HEK293 (cell line): ENCODE data around the gene OR8B12.

Experiments
- CTCF ChIA-PET: fragments of 350-600 bp; formaldehyde crosslinking; extraction: SDS; loops from one replicate; lab custom pipeline; 2021; ENCODE audit warnings: antibody characterized with exemption; lab: Yijun Ruan, JAX
- POLR2A ChIA-PET: fragments of 300-600 bp; formaldehyde crosslinking; extraction: SDS; loops from one replicate; lab custom pipeline; 2020; ENCODE audit warnings: antibody characterized with exemption, inconsistent platforms; lab: Yijun Ruan, JAX
- H3K27ac ChIP-seq: fragments of 200-500 bp; sonication (Bioruptor generic); 2 replicates; pipeline ENCODE4 v1.5.1; 2014; ENCODE audit warnings: low read depth, low read length, control low read depth, inconsistent platforms; ENCODE audit errors: extremely low read depth
- H3K36me3 ChIP-seq, 2 experiments: fragments of 200-500 bp in 1 of 2; sonication (Bioruptor generic) in 1 of 2; 1 replicate in 1 of 2; 2 replicates in 1 of 2; pipeline ENCODE4 v1.5.1; 2014 to 2017; ENCODE audit warnings: inconsistent platforms in 2 of 2, low read length in 2 of 2; ENCODE audit not compliant: control insufficient read depth in 2 of 2, insufficient read depth in 1 of 2
- H3K4me1 ChIP-seq: fragments of 200-500 bp; sonication (Bioruptor generic); 2 replicates; pipeline ENCODE4 v1.5.1; 2014; ENCODE audit warnings: mild to moderate bottlenecking, low read length, inconsistent platforms; ENCODE audit not compliant: control insufficient read depth, insufficient read depth
- H3K4me3 ChIP-seq: 2 replicates; pipeline ENCODE4 v1.5.1; 2011; ENCODE audit warnings: low read depth, mild to moderate bottlenecking, control low read depth, low read length, moderate library complexity
- H3K9me3 ChIP-seq: fragments of 200-500 bp; sonication (Bioruptor generic); 2 replicates; pipeline ENCODE4 v1.5.1; 2014; ENCODE audit warnings: low read depth, low read length, inconsistent platforms; ENCODE audit not compliant: control insufficient read depth, insufficient read depth
- KLF8 ChIP-seq: fragments of 450-650 bp; formaldehyde crosslinking; IDR thresholded peaks from 2 replicates; pipeline ENCODE4 v1.5.1; 2016; ENCODE audit warnings: missing biosample characterization, missing genetic modification characterization
- ZBTB21 ChIP-seq: fragments of 450-650 bp; formaldehyde crosslinking; IDR thresholded peaks from 2 replicates; pipeline ENCODE4 v1.5.1; 2017; ENCODE audit warnings: missing biosample characterization, missing genetic modification characterization
- ZFP3 ChIP-seq: fragments of 450-650 bp; formaldehyde crosslinking; IDR thresholded peaks from 2 replicates; pipeline ENCODE4 v1.5.1; 2016; ENCODE audit warnings: low read depth, missing biosample characterization, missing genetic modification characterization
- ZNF112 ChIP-seq: fragments of 450-650 bp; formaldehyde crosslinking; IDR thresholded peaks from 2 replicates; pipeline ENCODE4 v1.5.0; 2017; ENCODE audit warnings: missing biosample characterization, missing genetic modification characterization
- ZNF157 ChIP-seq: fragments of 450-650 bp; formaldehyde crosslinking; IDR thresholded peaks from 2 replicates; pipeline ENCODE4 v1.5.1; 2016; ENCODE audit warnings: missing biosample characterization, missing genetic modification characterization
- ZNF175 ChIP-seq: fragments of 450-650 bp; formaldehyde crosslinking; IDR thresholded peaks from 2 replicates; pipeline ENCODE4 v1.5.1; 2016; ENCODE audit warnings: missing biosample characterization, missing genetic modification characterization
- ZNF19 ChIP-seq: fragments of 450-650 bp; formaldehyde crosslinking; IDR thresholded peaks from 2 replicates; pipeline ENCODE4; 2016; ENCODE audit warnings: missing biosample characterization, missing genetic modification characterization, low read depth
- ZNF202 ChIP-seq: fragments of 450-650 bp; formaldehyde crosslinking; IDR thresholded peaks from 2 replicates; pipeline ENCODE4 v1.5.1; 2016; ENCODE audit warnings: missing biosample characterization, missing genetic modification characterization, borderline replicate concordance
- ZNF37A ChIP-seq: fragments of 450-650 bp; IDR thresholded peaks from 2 replicates; pipeline ENCODE4 v1.5.1; 2018; ENCODE audit warnings: missing biosample characterization, missing genetic modification characterization
- ZNF48 ChIP-seq: fragments of 450-650 bp; formaldehyde crosslinking; IDR thresholded peaks from 2 replicates; pipeline ENCODE4 v1.5.1; 2016; ENCODE audit warnings: missing biosample characterization, missing genetic modification characterization
- ZNF521 ChIP-seq: fragments of 450-650 bp; formaldehyde crosslinking; IDR thresholded peaks from 2 replicates; pipeline ENCODE4 v1.5.1; 2017; ENCODE audit warnings: missing biosample characterization, mild to moderate bottlenecking, missing genetic modification characterization
- ZNF596 ChIP-seq: fragments of 450-650 bp; IDR thresholded peaks from 2 replicates; pipeline ENCODE4 v1.5.0; 2018; ENCODE audit warnings: missing biosample characterization, mild to moderate bottlenecking, missing genetic modification characterization, moderate library complexity
- ZNF670 ChIP-seq: fragments of 450-650 bp; formaldehyde crosslinking; IDR thresholded peaks from 2 replicates; pipeline ENCODE4 v1.5.1; 2016; ENCODE audit warnings: missing biosample characterization, missing genetic modification characterization, low read depth
- ZNF785 ChIP-seq: fragments of 450-650 bp; formaldehyde crosslinking; IDR thresholded peaks from 2 replicates; pipeline ENCODE4 v1.5.1; 2016; ENCODE audit warnings: missing biosample characterization, missing genetic modification characterization
- ZNF843 ChIP-seq: fragments of 450-650 bp; formaldehyde crosslinking; IDR thresholded peaks from 2 replicates; pipeline ENCODE4 v1.5.1; 2016; ENCODE audit warnings: missing biosample characterization, missing genetic modification characterization
- TF ChIP-seq, protein P1 (sequence below): fragments of 450-650 bp; formaldehyde crosslinking; IDR thresholded peaks from 2 replicates; pipeline ENCODE4 v1.5.1; 2017; ENCODE audit warnings: missing biosample characterization, missing genetic modification characterization
- TF ChIP-seq, protein P2 (sequence below): fragments of 450-650 bp; formaldehyde crosslinking; conservative IDR thresholded peaks from 2 replicates; pipeline ENCODE4 v1.5.1; 2016; ENCODE audit warnings: low read depth, missing biosample characterization, missing genetic modification characterization
- TF ChIP-seq, protein P3 (sequence below): fragments of 450-650 bp; formaldehyde crosslinking; IDR thresholded peaks from 2 replicates; pipeline ENCODE4 v1.5.1; 2016; ENCODE audit warnings: missing biosample characterization, missing genetic modification characterization
- TF ChIP-seq, protein P4 (sequence below): fragments of 450-650 bp; formaldehyde crosslinking; IDR thresholded peaks from 2 replicates; pipeline ENCODE4 v1.5.1; 2016; ENCODE audit warnings: missing biosample characterization, missing genetic modification characterization

Gene OR8B12

DNA sequence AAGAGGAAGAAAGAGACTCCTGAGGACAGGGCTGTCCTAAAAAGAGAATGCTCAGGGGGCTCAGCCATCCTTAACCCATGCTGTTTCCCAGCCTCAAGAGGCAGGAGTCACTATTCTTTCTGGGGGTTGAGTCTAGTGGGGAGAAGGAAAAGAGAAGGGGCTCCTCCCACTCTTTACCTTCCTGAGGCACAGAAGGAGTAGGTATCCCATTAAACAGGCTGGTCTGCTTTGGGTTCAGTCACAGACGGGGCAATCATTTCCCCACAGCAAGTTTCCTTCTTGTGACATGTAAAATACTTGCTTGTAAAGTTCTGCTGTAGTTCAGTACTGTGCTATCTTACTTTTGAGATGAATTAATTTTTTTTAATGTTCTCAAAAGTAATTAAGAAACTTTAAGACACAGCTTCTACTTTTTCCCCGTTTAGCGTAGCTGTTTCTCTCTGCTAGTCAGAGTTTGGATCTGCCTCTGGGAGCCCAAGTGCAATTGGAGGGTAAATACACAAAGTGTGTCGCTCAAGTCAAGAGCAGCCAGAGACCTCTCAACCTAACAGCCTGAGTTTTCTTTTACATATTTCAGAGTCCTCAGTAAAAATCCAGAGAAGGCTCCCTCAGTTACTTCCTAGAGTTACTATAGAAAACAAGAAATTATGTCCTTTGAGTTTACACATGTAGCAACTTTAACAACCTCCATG lies 41.4 kb upstream of the OR8B12 start:
- Histone ChIP-seq H3K27ac (no peak overlapping the region), H3K4me3 (no peak overlapping the region), H3K4me1 (no peaks in the 10 kb centered on the region), H3K36me3 (no peaks in the 10 kb centered on the region), H3K9me3 (no peaks in the 10 kb centered on the region)
- TF ChIP-seq ZNF112 (tag by site-specific recombination), result no peak
- TF ChIP-seq, protein P1, sequence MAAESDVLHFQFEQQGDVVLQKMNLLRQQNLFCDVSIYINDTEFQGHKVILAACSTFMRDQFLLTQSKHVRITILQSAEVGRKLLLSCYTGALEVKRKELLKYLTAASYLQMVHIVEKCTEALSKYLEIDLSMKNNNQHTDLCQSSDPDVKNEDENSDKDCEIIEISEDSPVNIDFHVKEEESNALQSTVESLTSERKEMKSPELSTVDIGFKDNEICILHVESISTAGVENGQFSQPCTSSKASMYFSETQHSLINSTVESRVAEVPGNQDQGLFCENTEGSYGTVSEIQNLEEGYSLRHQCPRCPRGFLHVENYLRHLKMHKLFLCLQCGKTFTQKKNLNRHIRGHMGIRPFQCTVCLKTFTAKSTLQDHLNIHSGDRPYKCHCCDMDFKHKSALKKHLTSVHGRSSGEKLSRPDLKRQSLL, result no peak
- TF ChIP-seq ZNF843 (tag by site-specific recombination), result no peak
- TF ChIP-seq ZFP3 (tag by site-specific recombination), result no peak
- no peak for TF ChIP-seq ZNF48
- TF ChIP-seq, protein P2, sequence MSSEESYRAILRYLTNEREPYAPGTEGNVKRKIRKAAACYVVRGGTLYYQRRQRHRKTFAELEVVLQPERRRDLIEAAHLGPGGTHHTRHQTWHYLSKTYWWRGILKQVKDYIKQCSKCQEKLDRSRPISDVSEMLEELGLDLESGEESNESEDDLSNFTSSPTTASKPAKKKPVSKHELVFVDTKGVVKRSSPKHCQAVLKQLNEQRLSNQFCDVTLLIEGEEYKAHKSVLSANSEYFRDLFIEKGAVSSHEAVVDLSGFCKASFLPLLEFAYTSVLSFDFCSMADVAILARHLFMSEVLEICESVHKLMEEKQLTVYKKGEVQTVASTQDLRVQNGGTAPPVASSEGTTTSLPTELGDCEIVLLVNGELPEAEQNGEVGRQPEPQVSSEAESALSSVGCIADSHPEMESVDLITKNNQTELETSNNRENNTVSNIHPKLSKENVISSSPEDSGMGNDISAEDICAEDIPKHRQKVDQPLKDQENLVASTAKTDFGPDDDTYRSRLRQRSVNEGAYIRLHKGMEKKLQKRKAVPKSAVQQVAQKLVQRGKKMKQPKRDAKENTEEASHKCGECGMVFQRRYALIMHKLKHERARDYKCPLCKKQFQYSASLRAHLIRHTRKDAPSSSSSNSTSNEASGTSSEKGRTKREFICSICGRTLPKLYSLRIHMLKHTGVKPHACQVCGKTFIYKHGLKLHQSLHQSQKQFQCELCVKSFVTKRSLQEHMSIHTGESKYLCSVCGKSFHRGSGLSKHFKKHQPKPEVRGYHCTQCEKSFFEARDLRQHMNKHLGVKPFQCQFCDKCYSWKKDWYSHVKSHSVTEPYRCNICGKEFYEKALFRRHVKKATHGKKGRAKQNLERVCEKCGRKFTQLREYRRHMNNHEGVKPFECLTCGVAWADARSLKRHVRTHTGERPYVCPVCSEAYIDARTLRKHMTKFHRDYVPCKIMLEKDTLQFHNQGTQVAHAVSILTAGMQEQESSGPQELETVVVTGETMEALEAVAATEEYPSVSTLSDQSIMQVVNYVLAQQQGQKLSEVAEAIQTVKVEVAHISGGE, result no peak
- TF ChIP-seq ZNF175 (tag by site-specific recombination), result no peak
- TF ChIP-seq ZBTB21, result no peak
- no peak for TF ChIP-seq ZNF785
- TF ChIP-seq ZNF596 (tag by site-specific recombination), result no peak
- TF ChIP-seq ZNF521, result no peak
- TF ChIP-seq, protein P3, sequence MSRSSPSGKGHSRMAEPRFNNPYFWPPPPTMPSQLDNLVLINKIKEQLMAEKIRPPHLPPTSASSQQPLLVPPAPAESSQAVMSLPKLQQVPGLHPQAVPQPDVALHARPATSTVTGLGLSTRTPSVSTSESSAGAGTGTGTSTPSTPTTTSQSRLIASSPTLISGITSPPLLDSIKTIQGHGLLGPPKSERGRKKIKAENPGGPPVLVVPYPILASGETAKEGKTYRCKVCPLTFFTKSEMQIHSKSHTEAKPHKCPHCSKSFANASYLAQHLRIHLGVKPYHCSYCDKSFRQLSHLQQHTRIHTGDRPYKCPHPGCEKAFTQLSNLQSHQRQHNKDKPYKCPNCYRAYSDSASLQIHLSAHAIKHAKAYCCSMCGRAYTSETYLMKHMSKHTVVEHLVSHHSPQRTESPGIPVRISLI (tag by site-specific recombination), result no peak
- TF ChIP-seq KLF8 (tag by site-specific recombination), result no peak
- no peak for TF ChIP-seq ZNF670 (tag by site-specific recombination)
- TF ChIP-seq ZNF157 (tag by site-specific recombination), result no peak
- TF ChIP-seq ZNF37A (tag by site-specific recombination), result no peak
- POLR2A ChIA-PET, result no interaction called here
- CTCF ChIA-PET, result interaction anchor here (1.0 to 2.5 kb wide), 10 partner anchors 12 to 182 kb away, joined by 3 to 32 read pairs (median 6); partner anchors contain the start of gene OR8A1

DNA sequence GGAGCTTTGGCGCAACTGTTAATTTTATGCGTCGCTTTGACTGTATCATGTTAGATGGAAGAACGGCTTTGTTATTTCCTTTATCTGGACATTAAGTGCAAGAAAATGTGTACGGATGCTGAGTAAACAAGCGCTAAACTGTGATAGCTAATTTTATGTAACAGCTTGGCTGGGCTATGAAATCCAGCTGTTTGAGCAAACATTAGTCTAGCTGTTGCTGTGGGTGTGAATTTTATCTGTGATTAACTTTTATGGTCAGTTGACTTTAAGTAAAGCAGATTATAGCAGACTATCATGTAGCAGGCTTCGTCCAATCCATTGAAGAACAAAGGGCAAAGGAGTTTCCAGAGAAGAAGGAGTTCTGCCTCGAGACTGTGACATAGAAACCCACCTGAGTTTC lies 40.3 kb upstream of the OR8B12 start:
- Histone ChIP-seq H3K4me1 (no peaks in the 10 kb centered on the region), H3K27ac (no peak overlapping the region), H3K36me3 (no peaks in the 10 kb centered on the region), H3K9me3 (no peaks in the 10 kb centered on the region), H3K4me3 (no peak overlapping the region)
- no peak for TF ChIP-seq ZNF19 (tag by site-specific recombination)
- TF ChIP-seq, protein P4, sequence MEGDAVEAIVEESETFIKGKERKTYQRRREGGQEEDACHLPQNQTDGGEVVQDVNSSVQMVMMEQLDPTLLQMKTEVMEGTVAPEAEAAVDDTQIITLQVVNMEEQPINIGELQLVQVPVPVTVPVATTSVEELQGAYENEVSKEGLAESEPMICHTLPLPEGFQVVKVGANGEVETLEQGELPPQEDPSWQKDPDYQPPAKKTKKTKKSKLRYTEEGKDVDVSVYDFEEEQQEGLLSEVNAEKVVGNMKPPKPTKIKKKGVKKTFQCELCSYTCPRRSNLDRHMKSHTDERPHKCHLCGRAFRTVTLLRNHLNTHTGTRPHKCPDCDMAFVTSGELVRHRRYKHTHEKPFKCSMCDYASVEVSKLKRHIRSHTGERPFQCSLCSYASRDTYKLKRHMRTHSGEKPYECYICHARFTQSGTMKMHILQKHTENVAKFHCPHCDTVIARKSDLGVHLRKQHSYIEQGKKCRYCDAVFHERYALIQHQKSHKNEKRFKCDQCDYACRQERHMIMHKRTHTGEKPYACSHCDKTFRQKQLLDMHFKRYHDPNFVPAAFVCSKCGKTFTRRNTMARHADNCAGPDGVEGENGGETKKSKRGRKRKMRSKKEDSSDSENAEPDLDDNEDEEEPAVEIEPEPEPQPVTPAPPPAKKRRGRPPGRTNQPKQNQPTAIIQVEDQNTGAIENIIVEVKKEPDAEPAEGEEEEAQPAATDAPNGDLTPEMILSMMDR (tag by site-specific recombination), result no peak
- TF ChIP-seq ZNF48, result no peak
- no peak for TF ChIP-seq ZNF202 (tag by site-specific recombination)
- ChIA-PET POLR2A (no interaction called here), CTCF (interaction anchor here (0.6 to 2.5 kb wide), 5 partner anchors 168 to 520 kb away, joined by 3 to 32 read pairs (median 7); no protein-coding TSS in a partner anchor)
